Dedifferentiated amniotic fluid mesenchymal stem cell (primary cell): ENCODE measurements around the gene CYP24A1.
A peak's percentile ranks its signal among the peaks of the same experiment; 100 is the strongest.

Experiments
- DNase-seq: peaks from one replicate; pipeline ENCODE4 v3.0.0-alpha.2; 2016; ENCODE audit errors: extremely low spot score

The CYP24A1 gene

DNA sequence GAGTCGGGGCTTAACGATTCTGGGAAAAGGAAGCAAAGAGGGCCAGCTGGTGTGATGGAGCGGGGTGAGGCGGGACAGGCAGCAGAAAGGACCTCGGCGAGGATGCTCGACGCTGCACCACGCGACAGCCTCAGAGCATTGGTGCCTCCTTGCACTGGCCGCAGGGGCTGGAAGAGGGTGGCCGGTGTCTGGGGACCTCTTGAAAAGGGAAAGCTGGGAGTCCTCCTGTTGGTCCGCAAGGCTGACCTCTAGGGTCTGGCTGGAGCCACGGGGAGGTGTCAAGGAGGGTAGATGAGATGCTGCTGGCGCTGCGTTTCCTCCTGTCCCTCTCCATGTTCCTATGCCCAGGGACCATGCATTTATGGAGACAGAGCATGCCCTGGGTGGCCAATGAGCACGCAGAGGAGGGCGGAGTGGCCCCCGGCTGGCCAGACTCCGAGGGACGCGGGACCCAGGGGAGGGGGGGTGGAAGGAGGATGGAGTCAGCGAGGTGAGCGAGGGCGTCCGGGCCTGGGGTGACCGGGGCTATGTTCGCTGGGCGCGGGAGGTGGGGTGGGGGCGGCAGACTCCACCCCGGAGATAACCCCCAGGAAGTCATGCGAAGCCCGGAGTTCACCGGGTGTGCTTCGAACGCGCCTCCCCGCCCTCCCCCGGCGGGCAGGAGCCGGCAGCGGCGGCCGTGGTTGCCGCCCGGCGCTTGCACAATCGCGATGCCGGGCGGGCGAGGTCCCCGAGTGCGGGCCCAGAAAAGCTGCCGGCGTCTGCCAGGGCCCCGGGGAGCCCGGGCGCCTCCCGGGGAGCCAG, at the start of gene CYP24A1:
Gene CYP24A1, minus strand, starts transcription at position 334 of the 804 bp plus-strand sequence. CDS start 407 bp downstream, outside the sequence.
- no peak for DNase-seq

DNA sequence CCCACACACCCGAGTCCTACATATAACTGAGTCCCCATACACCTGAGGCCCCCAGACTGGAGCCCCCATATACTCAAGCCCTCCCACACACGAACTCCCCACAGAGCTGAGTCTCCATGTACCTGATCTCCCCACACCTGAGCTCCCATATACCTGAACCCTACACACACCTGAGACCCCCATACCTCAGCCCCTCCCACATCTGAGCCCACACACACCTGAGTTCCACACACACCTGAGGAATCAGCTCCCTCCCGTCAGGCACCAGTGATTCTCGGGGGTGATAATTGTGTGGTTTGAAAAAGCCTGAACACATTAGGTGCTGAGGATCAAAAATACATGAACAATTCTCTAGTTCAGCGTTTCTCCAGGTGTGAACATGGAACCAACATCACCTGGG, 49.5 kb upstream of the CYP24A1 start:
- DNase-seq: no peak

DNA sequence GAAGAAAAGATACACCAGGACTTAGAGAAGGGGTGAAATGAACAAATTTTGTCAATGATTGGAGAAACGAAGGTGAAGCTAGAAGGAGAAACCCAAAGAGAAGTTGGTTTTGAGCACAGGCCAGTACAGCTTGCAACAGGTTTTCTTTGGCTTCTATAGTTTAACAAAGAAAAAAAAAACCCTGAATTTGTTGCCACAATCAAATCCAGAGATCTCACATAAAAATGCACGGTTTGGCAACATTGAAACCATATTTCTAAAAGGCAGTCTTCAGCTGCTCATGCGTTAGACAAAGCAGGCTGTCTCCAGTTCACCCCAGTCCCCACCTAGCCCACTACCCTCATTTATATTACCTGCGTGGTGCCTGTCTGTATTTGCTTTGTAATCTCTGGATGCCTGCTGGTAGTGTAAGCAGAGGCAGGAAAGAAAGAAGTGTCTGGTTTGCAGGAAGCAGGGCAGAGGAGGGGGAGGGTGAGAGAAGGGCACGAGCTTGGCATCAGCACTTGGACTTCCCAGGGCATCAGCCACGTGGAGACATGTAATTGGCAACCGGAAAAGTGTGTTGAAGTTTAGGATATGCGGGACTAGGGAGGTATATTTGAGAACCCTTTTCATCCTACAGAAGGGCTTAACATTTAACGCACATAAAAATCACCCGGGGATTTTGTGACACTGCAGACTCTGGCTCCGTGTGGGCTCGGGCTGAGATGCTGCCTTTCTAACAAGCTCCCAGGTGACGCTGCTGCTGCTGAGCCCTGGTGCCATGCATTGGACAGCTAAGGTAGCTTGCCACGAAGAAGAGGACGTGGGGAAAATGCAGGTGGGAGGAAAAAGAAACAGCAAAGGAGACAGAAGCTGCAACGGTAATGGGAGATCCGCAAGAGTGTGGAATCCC, 48.5 kb upstream of the CYP24A1 start:
- DNase-seq: no peak

DNA sequence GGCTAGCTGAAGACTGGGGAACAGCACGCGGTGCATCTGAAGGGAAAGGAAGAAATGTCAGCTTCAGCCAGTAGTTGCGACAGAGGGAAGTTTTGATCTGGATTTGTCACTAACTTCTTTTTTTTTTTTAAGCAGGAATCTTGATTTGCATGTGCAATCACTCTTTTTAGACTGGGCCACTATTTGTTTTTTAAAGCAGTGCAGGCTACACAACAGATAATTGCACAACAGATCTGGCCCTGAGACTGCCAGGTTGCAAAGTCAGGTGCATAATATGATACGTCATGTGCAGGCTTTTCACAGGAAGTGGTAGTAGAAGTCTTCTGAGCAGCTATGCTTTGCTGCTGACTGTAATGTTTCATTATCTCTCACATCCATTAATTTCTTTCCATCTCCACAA, 47.6 kb upstream of the CYP24A1 start:
- DNase-seq: no peak

DNA sequence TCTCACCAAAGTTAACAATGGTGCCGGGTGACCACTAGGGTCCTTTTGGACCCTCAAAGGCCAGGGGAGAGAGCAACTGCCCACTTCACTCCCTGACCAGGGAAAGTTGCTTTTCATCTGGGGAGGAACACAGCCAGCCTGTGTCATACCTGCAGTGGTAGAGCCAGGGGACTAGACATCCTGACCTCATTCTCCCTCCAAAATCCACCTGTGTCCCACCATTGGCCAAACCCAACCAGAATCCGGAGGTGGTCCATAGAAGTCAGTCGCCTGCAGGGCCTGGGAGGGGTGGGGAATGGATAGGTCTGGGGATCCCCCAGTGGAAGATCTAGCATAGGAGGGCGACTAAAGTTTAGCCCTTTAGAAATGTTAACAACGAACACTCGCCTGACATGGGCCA, 46.9 kb upstream of the CYP24A1 start:
- no peak for DNase-seq

DNA sequence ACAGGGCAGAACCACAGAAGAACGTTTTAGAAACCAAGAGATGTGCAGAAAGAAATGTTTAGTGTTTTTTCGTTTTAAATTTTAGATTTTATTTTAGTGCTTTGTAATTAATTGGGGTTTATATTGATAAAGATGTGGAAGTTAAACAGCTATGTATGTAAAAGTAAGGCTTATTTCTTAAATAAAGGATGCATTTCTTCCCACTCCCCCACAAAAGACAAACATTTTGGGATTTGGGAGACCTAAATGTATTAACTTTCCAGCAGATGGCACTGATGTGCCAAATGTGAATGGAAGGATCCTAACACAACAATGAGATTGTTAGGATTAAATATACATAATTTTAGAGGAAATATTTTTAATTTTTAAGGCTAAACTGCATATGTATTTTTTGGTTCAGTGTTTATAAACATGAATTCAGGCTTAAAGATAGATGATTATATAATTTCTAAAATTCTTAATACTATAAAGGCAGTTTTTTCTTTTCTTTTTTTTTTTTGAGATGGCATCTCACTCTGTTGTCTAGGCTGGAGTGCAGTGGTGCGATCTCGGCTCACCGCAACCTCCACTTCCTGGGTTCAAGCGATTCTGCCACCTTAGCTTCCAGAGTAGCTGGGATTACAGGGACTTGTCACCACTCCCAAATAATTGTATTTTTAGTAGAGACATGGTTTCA, 46.1 kb upstream of the CYP24A1 start:
- DNase-seq: peak; percentile 59

- DNase-seq: no peak
These were observed 44.7 kb upstream of the CYP24A1 start for GRCh38 chr20:54218470-54218869.

DNA sequence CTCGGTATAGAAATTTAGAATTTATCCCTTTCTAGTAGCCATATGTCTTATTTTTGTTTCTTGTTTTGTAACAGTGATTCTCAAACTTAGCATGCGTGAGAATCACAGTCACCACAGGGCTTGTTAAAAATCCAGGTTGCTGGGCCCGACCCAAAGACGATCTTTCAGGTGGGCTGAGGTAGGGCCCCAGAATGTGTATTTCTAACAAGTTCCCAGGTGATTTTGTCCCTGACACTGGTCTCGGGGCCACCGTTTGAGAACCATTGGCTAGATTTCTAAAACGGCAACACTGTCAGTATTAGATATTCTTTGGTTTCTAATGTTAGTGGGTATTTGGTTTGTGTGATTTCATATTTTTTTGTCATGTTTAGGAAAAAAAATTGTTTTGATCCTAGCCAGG, 44.0 kb upstream of the CYP24A1 start:
- DNase-seq: no peak

DNA sequence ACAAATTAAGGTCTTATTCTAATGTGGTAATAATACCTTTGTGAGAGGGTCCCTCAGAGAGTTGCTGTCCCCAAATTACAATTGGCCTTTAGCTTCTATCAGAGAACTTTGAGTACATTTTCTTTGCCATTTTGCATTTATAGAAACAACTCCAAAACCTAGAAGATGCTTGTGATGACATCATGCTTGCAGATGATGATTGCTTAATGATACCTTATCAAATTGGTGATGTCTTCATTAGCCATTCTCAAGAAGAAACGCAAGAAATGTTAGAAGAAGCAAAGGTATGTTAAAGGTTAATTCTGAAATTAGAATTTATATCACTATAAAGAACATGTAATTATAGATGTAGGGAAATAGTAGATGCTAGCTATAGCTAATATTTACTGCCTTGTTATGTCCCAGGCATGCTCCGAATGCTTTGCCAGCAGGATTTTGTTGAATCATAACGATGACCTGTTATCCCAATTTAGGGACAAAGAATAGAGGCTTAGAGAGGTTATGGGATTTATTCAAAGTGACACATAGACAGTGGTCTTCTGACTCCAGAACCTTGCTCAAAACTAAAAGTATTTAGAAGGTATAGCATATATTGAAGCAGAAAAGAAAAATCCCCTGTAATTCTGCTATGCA, 41.5 kb upstream of the CYP24A1 start:
- DNase-seq: no peak

GRCh38 chr20:54214566-54214965, 40.8 kb upstream of the CYP24A1 start:
- DNase-seq: no peak

DNA sequence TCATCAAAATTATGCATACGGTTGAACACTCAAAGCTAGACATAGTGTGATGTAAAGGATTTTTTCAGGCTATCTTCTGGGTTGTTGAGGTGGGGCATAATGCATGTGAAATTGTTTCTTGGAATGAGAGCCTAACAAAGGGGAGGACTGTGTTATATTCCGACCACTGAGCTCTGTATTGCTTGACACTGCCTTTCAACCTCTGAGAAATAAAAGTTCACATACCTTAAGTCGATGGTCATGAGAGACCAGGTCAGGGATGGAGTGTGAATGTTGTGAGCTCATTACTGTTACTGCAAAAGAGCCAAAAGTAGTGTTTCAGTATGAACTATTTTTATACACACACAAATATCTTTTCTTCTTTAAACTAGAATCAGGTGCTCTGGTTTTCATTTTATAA, 39.1 kb upstream of the CYP24A1 start:
- DNase-seq: no peak

DNA sequence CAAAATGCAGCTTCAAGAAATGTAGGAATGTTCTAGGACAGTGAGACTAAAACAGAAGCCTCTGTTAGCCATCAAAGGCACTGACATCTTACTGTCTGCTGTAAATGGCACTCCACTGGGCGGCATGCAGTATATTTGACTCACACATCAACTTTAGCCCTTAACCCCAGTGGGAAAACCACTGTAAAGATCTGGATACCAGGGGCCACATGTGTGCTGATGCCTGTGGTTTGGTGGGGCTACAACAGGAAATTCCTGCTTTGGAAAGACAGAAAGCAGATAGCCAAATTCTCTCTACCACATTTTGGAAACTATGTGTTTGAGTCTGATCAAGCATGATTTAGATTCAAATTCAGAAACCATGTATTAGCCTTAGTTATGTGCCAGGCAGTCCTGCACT, 38.4 kb upstream of the CYP24A1 start:
- DNase-seq: no peak

GRCh38 chr20:54209216-54209813, 35.5 kb upstream of the CYP24A1 start:
- DNase-seq: no peak

DNA sequence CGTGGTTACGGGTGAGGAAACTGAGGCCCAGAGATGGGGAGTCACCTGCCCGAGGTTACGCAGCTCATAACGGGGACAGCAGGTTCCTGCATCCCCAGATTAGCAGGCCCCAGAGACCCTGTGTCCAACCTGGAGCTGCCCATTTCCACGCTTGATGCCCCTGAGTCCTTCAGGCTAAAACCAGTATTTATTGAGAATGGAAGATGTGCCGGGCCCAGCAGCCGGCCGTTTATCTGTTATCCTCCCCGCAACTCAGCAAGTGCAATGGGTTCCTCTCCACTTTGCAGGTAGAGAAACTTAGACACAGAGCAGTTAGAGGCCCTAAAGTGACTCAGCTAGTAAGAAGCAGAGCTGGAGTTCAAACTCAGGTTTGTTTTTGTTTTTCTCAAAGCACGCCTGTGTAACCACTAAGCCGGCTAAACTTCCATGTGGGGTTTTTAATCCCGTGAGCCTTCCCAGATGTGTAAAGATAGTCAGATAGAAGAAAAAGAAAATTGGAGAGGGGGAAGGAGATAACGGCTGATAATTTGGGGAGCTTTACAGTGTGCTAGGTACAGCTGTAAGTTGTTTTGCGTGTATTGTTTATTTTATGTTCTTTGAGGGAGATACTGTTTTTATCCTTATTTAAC, 34.9 kb upstream of the CYP24A1 start:
- peak; percentile 52 for DNase-seq

- peak; percentile 77 for DNase-seq
These were observed 34.2 kb upstream of the CYP24A1 start, which contains the start of gene PFDN4 for GRCh38 chr20:54207743-54208547. PFDN4 (plus strand) TSS chr20:54208087; CDS start chr20:54208101, 14 bp downstream.

DNA sequence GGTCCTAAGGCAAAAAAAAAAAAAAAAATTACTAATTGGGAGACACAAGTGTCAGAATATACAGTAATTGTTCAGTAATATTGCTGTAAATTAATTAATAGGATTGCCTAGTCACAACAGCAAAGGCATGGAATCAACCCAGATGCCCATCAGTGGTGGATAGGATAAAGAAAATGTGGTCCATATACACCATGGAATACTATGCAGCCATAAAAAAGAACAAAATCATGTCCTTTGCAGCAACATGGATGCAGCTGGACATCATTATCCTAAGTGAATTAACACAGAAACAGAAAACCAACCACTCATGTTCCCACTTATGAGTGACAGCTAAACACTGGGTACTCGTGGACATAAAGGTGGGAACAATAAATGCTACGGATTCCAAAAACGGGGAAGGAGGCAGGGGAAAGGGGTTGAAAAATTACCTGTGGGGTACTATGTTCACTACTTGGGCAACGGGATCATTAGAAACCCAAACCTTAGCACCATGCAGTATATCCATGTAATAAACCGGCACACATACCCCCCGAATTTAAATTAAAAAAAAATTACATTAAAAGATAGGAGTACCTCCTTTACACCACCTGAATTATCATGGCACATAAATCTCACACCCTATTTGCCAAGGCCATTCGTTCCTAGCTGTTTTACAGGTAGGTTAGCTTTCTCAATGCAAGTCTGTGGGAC, 33.4 kb upstream of the CYP24A1 start:
- DNase-seq: no peak

DNA sequence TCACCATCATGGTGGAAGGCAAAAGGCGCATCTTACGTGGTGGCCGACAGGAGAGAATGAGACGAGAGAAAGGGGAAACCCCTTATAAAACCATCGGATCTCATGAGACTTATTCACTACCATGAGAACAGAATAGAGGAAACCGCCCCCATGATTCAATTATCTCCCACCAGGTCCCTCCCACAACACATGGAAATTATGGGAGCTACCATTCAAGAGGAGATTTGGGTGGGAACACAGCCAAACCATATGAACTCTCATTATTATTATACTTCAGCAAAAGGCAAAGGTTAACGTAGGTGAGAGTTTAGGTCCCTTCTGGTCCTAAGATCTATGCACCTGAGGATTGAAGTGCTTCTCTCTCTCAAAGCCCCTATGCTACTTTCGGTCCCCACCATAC, 31.7 kb upstream of the CYP24A1 start:
- DNase-seq: no peak

DNA sequence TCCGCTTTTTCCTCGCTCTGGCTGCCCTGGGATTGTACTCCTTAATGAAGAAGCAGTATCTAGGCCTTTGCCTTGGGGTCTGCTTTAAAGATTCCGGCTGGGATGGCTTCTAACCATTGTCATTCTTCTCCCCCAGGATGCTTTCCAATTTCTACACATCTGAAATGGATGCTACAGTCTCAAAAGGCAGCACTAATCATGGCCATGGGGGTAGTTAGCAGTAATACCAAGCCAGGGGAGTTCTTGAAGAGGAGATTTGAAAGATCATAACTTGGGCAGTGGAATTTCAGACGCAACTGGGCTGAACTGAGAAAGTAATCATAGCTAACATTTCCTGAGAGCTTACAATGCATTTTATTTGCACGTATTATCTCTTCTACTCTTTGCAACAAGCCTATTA, 30.7 kb upstream of the CYP24A1 start:
- DNase-seq: no peak

GRCh38 chr20:54204063-54204462, 30.3 kb upstream of the CYP24A1 start:
- DNase-seq: no peak
